ENCODE results near the gene TBC1D23.
"Not testable (repeated sequence)": the region's sequence is repeated elsewhere in the genome, so short reads cannot be mapped to it uniquely, and the experiment has no call there.

The TBC1D23 gene

GRCh38 chr3:100295089-100295488 is 34.3 kb downstream of the TBC1D23 start:
- H3K9me3 Mint-ChIP-seq, result no peaks in the 10 kb centered on the region
- CTCF ChIA-PET, result no interaction called here
- H3K27ac Mint-ChIP-seq, result no peak overlapping the region
- peaks cover 4% of the 10 kb centered on the region for H3K4me1 Mint-ChIP-seq
- H3K27me3 Mint-ChIP-seq, result no peaks in the 10 kb centered on the region
- no peak for DNase-seq
- no peak overlapping the region for H3K4me3 Mint-ChIP-seq
- peaks cover 28% of the 10 kb centered on the region for H3K36me3 Mint-ChIP-seq

- Mint-ChIP-seq H3K4me1 (no peaks in the 10 kb centered on the region), H3K36me3 (peaks cover 22% of the 10 kb centered on the region), H3K27me3 (no peaks in the 10 kb centered on the region), H3K4me3 (no peak overlapping the region), H3K9me3 (no peaks in the 10 kb centered on the region), H3K27ac (no peak overlapping the region)
- CTCF ChIA-PET, result no interaction called here
- no peak for DNase-seq
These were observed 37.0 kb downstream of the TBC1D23 start for GRCh38 chr3:100297784-100298183.

GRCh38 chr3:100299016-100299415 is 38.2 kb downstream of the TBC1D23 start:
- Mint-ChIP-seq H3K4me1 (no peaks in the 10 kb centered on the region), H3K27me3 (no peaks in the 10 kb centered on the region), H3K27ac (no peak overlapping the region), H3K9me3 (no peaks in the 10 kb centered on the region), H3K36me3 (peaks cover 23% of the 10 kb centered on the region), H3K4me3 (no peak overlapping the region)
- CTCF ChIA-PET, result no interaction called here
- no peak for DNase-seq

- CTCF ChIA-PET, result no interaction called here
- Mint-ChIP-seq H3K4me3 (no peak overlapping the region), H3K27me3 (no peaks in the 10 kb centered on the region), H3K9me3 (no peaks in the 10 kb centered on the region), H3K36me3 (peaks cover 19% of the 10 kb centered on the region), H3K4me1 (peaks cover 3% of the 10 kb centered on the region), H3K27ac (no peak overlapping the region)
- no peak for DNase-seq
These were observed 45.9 kb downstream of the TBC1D23 start for GRCh38 chr3:100306695-100307094.

- Mint-ChIP-seq H3K27me3 (no peaks in the 10 kb centered on the region), H3K27ac (no peak overlapping the region), H3K4me3 (no peak overlapping the region), H3K9me3 (no peaks in the 10 kb centered on the region), H3K4me1 (peaks cover 3% of the 10 kb centered on the region), H3K36me3 (peaks cover 15% of the 10 kb centered on the region)
- CTCF ChIA-PET, result no interaction called here
- no peak for DNase-seq
These were observed 49.7 kb downstream of the TBC1D23 start for GRCh38 chr3:100310355-100310965.

GRCh38 chr3:100311011-100311410 is 50.2 kb downstream of the TBC1D23 start:
- H3K27me3 Mint-ChIP-seq, result no peaks in the 10 kb centered on the region
- H3K27ac Mint-ChIP-seq, result no peak overlapping the region
- CTCF ChIA-PET, result no interaction called here
- no peak overlapping the region for H3K4me3 Mint-ChIP-seq
- peaks cover 3% of the 10 kb centered on the region for H3K4me1 Mint-ChIP-seq
- H3K36me3 Mint-ChIP-seq, result peaks cover 15% of the 10 kb centered on the region
- DNase-seq, result no peak
- H3K9me3 Mint-ChIP-seq, result no peaks in the 10 kb centered on the region

GRCh38 chr3:100316641-100317069 is 55.9 kb downstream of the TBC1D23 start:
- Mint-ChIP-seq H3K27me3 (no peaks in the 10 kb centered on the region), H3K27ac (peak overlapping the region; percentile 38), H3K9me3 (no peaks in the 10 kb centered on the region), H3K36me3 (peaks cover 15% of the 10 kb centered on the region), H3K4me1 (peaks cover 19% of the 10 kb centered on the region), H3K4me3 (no peak overlapping the region)
- CTCF ChIA-PET, result interaction anchor here (0.7 to 3.6 kb wide), 16 partner anchors 11 to 485 kb away, joined by 3 to 46 read pairs (median 5); partner anchors contain the start of gene NIT2
- peak; percentile 55 for DNase-seq

- Mint-ChIP-seq H3K9me3 (no peaks in the 10 kb centered on the region), H3K27me3 (no peaks in the 10 kb centered on the region), H3K27ac (peak overlapping the region; percentile 56), H3K4me3 (no peak overlapping the region), H3K36me3 (peaks cover 11% of the 10 kb centered on the region), H3K4me1 (peaks cover 19% of the 10 kb centered on the region)
- CTCF ChIA-PET, result interaction anchor here (3.2 to 3.6 kb wide), 2 partner anchors 38 to 273 kb away, joined by 12 to 46 read pairs; no protein-coding TSS in a partner anchor
- no peak for DNase-seq
These were observed 57.1 kb downstream of the TBC1D23 start for GRCh38 chr3:100317912-100318311.

GRCh38 chr3:100319951-100320350 is 59.2 kb downstream of the TBC1D23 start:
- H3K4me3 Mint-ChIP-seq, result no peak overlapping the region
- CTCF ChIA-PET, result no interaction called here
- H3K27ac Mint-ChIP-seq, result no peak overlapping the region
- H3K4me1 Mint-ChIP-seq, result peaks cover 19% of the 10 kb centered on the region
- no peak for DNase-seq
- no peaks in the 10 kb centered on the region for H3K27me3 Mint-ChIP-seq
- H3K36me3 Mint-ChIP-seq, result peaks cover 10% of the 10 kb centered on the region
- H3K9me3 Mint-ChIP-seq, result no peaks in the 10 kb centered on the region

- peaks cover 20% of the 10 kb centered on the region for H3K36me3 Mint-ChIP-seq
- no peak overlapping the region for H3K4me3 Mint-ChIP-seq
- no peaks in the 10 kb centered on the region for H3K27me3 Mint-ChIP-seq
- no peak overlapping the region for H3K27ac Mint-ChIP-seq
- no peak for DNase-seq
- CTCF ChIA-PET, result no interaction called here
- peaks cover 5% of the 10 kb centered on the region for H3K9me3 Mint-ChIP-seq
- no peaks in the 10 kb centered on the region for H3K4me1 Mint-ChIP-seq
These were observed 63.3 kb downstream of the TBC1D23 start for GRCh38 chr3:100324044-100324443.

- Mint-ChIP-seq H3K4me3 (no peak overlapping the region), H3K9me3 (peaks cover 5% of the 10 kb centered on the region), H3K27ac (no peak overlapping the region), H3K27me3 (no peaks in the 10 kb centered on the region), H3K36me3 (peaks cover 14% of the 10 kb centered on the region), H3K4me1 (no peaks in the 10 kb centered on the region)
- DNase-seq, result no peak
- CTCF ChIA-PET, result no interaction called here
These were observed 65.0 kb downstream of the TBC1D23 start for GRCh38 chr3:100325827-100326226.

GRCh38 chr3:100327377-100327776 is 66.6 kb downstream of the TBC1D23 start:
- DNase-seq, H3K4me3 Mint-ChIP-seq, H3K4me1 Mint-ChIP-seq, H3K27me3 Mint-ChIP-seq, H3K27ac Mint-ChIP-seq, CTCF ChIA-PET, H3K9me3 Mint-ChIP-seq: not testable (repeated sequence)
- H3K36me3 Mint-ChIP-seq, result peaks cover 14% of the 10 kb centered on the region

- H3K4me3 Mint-ChIP-seq, result no peak overlapping the region
- CTCF ChIA-PET, result interaction anchor here (1.2 kb wide), 1 partner anchor 10 kb away, joined by 3 read pairs; no protein-coding TSS in a partner anchor
- peaks cover 11% of the 10 kb centered on the region for H3K4me1 Mint-ChIP-seq
- no peaks in the 10 kb centered on the region for H3K27me3 Mint-ChIP-seq
- DNase-seq, result no peak
- no peak overlapping the region for H3K27ac Mint-ChIP-seq
- H3K9me3 Mint-ChIP-seq, result peaks cover 5% of the 10 kb centered on the region
- H3K36me3 Mint-ChIP-seq, result peaks cover 14% of the 10 kb centered on the region
These were observed 69.2 kb downstream of the TBC1D23 start for GRCh38 chr3:100329800-100330489.

- Mint-ChIP-seq H3K9me3 (peaks cover 5% of the 10 kb centered on the region), H3K4me1 (peaks cover 18% of the 10 kb centered on the region), H3K36me3 (peaks cover 17% of the 10 kb centered on the region), H3K4me3 (no peak overlapping the region), H3K27ac (no peak overlapping the region), H3K27me3 (no peaks in the 10 kb centered on the region)
- DNase-seq, result no peak
- CTCF ChIA-PET, result no interaction called here
These were observed 69.9 kb downstream of the TBC1D23 start for GRCh38 chr3:100330651-100331050.

GRCh38 chr3:100331660-100332059 is 70.9 kb downstream of the TBC1D23 start:
- no peak overlapping the region for H3K4me3 Mint-ChIP-seq
- H3K9me3 Mint-ChIP-seq, result peaks cover 5% of the 10 kb centered on the region
- CTCF ChIA-PET, result no interaction called here
- H3K36me3 Mint-ChIP-seq, result peaks cover 14% of the 10 kb centered on the region
- H3K4me1 Mint-ChIP-seq, result peaks cover 28% of the 10 kb centered on the region
- DNase-seq, result no peak
- H3K27ac Mint-ChIP-seq, result no peak overlapping the region
- no peaks in the 10 kb centered on the region for H3K27me3 Mint-ChIP-seq
